Measurements from ENCODE around the gene MIS18BP1.

DNA sequence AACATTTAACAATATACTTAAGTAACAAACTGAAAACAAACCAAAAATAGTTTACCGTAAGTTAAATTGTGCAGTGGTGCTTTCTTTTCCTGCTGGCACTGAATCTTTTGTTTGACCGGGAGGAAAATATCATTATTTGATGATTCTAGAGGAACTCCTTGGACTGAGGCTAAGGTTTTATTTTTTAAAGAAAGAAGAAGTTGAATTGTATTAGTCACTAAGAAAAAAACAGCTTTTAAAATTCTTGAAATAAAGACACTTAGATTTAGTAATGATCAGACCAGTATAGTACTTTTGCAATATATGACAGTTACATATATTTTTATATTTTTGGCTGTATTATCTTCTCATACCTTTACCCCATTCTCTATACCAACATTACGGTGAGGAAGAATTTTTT is 10.3 kb downstream of the MIS18BP1 start:
- TF ChIP-seq, protein P1, sequence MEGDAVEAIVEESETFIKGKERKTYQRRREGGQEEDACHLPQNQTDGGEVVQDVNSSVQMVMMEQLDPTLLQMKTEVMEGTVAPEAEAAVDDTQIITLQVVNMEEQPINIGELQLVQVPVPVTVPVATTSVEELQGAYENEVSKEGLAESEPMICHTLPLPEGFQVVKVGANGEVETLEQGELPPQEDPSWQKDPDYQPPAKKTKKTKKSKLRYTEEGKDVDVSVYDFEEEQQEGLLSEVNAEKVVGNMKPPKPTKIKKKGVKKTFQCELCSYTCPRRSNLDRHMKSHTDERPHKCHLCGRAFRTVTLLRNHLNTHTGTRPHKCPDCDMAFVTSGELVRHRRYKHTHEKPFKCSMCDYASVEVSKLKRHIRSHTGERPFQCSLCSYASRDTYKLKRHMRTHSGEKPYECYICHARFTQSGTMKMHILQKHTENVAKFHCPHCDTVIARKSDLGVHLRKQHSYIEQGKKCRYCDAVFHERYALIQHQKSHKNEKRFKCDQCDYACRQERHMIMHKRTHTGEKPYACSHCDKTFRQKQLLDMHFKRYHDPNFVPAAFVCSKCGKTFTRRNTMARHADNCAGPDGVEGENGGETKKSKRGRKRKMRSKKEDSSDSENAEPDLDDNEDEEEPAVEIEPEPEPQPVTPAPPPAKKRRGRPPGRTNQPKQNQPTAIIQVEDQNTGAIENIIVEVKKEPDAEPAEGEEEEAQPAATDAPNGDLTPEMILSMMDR (IDR thresholded peaks at IDR 0.05): no peak
- TF ChIP-seq POLR2AphosphoS5 (IDR thresholded peaks at IDR 0.05): no peak

Measured in sigmoid colon (tissue), 4 donors.